ENCODE measurements around the gene KDM2B.

Gene KDM2B

GRCh38 chr12:121530600-121531355 is 50.0 kb downstream of the KDM2B start:
- peak overlapping the region; percentile 8 for H4K8ac ChIP-seq (ENCODE audit: low read length)
- peaks cover 9% of the 10 kb centered on the region for H3K4me1 ChIP-seq (ENCODE audit: control insufficient read depth, insufficient read depth, low read depth, low read length)
- no peak overlapping the region for H3K23ac ChIP-seq (ENCODE audit: low read length in 2 of 2)
- peak overlapping the region; percentile 11 for H2BK120ac ChIP-seq (ENCODE audit: low read depth, low read length)
- H3K18ac ChIP-seq (ENCODE audit: low read depth in 1 of 2, low read length in 2 of 2): peak overlapping the region; percentile 25 to 29
- no peak overlapping the region for H3K4ac ChIP-seq (ENCODE audit: low read depth in 1 of 2, low read length in 2 of 2)
- no peak overlapping the region for H3K4me3 ChIP-seq (ENCODE audit: insufficient read depth in 1 of 2, low read depth in 1 of 2, low read length in 2 of 2)
- no peaks in the 10 kb centered on the region for H3K79me1 ChIP-seq (replicated peaks; ENCODE audit: low read length, poor library complexity, severe bottlenecking)
- no peak overlapping the region for H2AK5ac ChIP-seq (ENCODE audit: low read length, severe bottlenecking)
- H2BK12ac ChIP-seq (ENCODE audit: low read length in 2 of 2): peak overlapping the region in 1 of 2 experiments; percentile 48
- H3K4me2 ChIP-seq (ENCODE audit: low read length, poor library complexity, severe bottlenecking): no peak overlapping the region
- no peak overlapping the region for H3K9ac ChIP-seq (ENCODE audit: low read length)
- no peak overlapping the region for H2BK5ac ChIP-seq (ENCODE audit: low read depth, low read length, poor library complexity, severe bottlenecking)
- H3K27ac ChIP-seq (ENCODE audit: low read length, poor library complexity, severe bottlenecking): no peak overlapping the region
- peak; percentile 74 for DNase-seq
- peaks cover 15 to 21% of the 10 kb centered on the region in 2 experiments for H3K36me3 ChIP-seq (ENCODE audit: control insufficient read depth in 1 of 2, insufficient read depth in 2 of 2, low read depth in 1 of 2, low read length in 2 of 2)
- H2BK15ac ChIP-seq (ENCODE audit: low read depth, poor library complexity, severe bottlenecking): peak overlapping the region; percentile 75
- no peaks in the 10 kb centered on the region for H3K9me3 ChIP-seq (ENCODE audit: control insufficient read depth, low read length)
- 73% methylated on average over 6 of the region's 6 CpGs for WGBS
- H2AFZ ChIP-seq (ENCODE audit: low read depth, low read length): no peak overlapping the region
- no peaks in the 10 kb centered on the region for H3K27me3 ChIP-seq (ENCODE audit: control insufficient read depth in 1 of 2, insufficient read depth in 1 of 2, low read length in 2 of 2)
- H3K14ac ChIP-seq (ENCODE audit: low read length in 2 of 2): no peak overlapping the region
- peak overlapping the region; percentile 4 for H4K91ac ChIP-seq (ENCODE audit: low read length)

- Histone ChIP-seq H3K18ac (ENCODE audit: low read depth in 1 of 2, low read length in 2 of 2) (no peak overlapping the region), H3K27ac (ENCODE audit: low read length, poor library complexity, severe bottlenecking) (no peak overlapping the region), H3K27me3 (ENCODE audit: control insufficient read depth in 1 of 2, insufficient read depth in 1 of 2, low read length in 2 of 2) (no peaks in the 10 kb centered on the region), H3K4me3 (ENCODE audit: insufficient read depth in 1 of 2, low read depth in 1 of 2, low read length in 2 of 2) (no peak overlapping the region), H3K4ac (ENCODE audit: low read depth in 1 of 2, low read length in 2 of 2) (no peak overlapping the region), H2BK5ac (ENCODE audit: low read depth, low read length, poor library complexity, severe bottlenecking) (no peak overlapping the region), H2BK120ac (ENCODE audit: low read depth, low read length) (no peak overlapping the region), H3K23ac (ENCODE audit: low read length in 2 of 2) (no peak overlapping the region), H3K4me2 (ENCODE audit: low read length, poor library complexity, severe bottlenecking) (no peak overlapping the region), H3K79me1 (replicated peaks; ENCODE audit: low read length, poor library complexity, severe bottlenecking) (no peaks in the 10 kb centered on the region), H2AFZ (ENCODE audit: low read depth, low read length) (no peak overlapping the region), H2AK5ac (ENCODE audit: low read length, severe bottlenecking) (no peak overlapping the region), H4K91ac (ENCODE audit: low read length) (no peak overlapping the region), H3K14ac (ENCODE audit: low read length in 2 of 2) (no peak overlapping the region), H3K9me3 (ENCODE audit: control insufficient read depth, low read length) (no peaks in the 10 kb centered on the region), H3K9ac (ENCODE audit: low read length) (no peak overlapping the region), H2BK15ac (ENCODE audit: low read depth, poor library complexity, severe bottlenecking) (no peak overlapping the region), H3K36me3 (ENCODE audit: control insufficient read depth in 1 of 2, insufficient read depth in 2 of 2, low read depth in 1 of 2, low read length in 2 of 2) (peaks cover 16 to 21% of the 10 kb centered on the region in 2 experiments), H3K4me1 (ENCODE audit: control insufficient read depth, insufficient read depth, low read depth, low read length) (peaks cover 6% of the 10 kb centered on the region), H4K8ac (ENCODE audit: low read length) (no peak overlapping the region), H2BK12ac (ENCODE audit: low read length in 2 of 2) (no peak overlapping the region)
- 94% methylated on average over 7 of the region's 7 CpGs for WGBS
- DNase-seq: no peak
Observed at GRCh38 chr12:121529184-121529583, 51.6 kb downstream of the KDM2B start.

DNA sequence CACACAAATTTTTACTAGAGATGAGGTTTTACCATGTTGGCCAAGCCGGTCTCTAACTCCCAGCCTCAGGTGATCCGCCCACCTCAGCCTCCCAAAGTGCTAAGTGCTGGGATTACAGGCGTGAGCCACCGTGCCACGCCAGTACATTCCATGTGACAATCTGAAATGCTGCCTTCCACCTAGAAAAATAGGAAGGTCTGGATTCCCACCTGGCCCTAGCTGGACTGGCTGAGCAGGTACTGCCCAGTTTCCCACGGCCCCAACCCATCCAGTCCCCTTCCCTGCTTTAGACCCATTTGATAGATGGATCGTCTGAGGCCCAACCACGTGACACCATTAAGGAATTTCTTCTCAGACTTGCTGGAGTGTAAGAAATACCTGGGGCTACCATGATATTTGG is 55.4 kb downstream of the KDM2B start:
- over 99% methylated on average over 8 of the region's 8 CpGs for WGBS
- no peak overlapping the region for H2BK120ac ChIP-seq (ENCODE audit: low read depth, low read length)
- no peak overlapping the region for H2BK12ac ChIP-seq (ENCODE audit: low read length in 2 of 2)
- no peak overlapping the region for H2AK5ac ChIP-seq (ENCODE audit: low read length, severe bottlenecking)
- peaks cover 1% of the 10 kb centered on the region for H3K79me1 ChIP-seq (replicated peaks; ENCODE audit: low read length, poor library complexity, severe bottlenecking)
- H3K27me3 ChIP-seq (ENCODE audit: control insufficient read depth in 1 of 2, insufficient read depth in 1 of 2, low read length in 2 of 2): no peaks in the 10 kb centered on the region
- no peak overlapping the region for H3K18ac ChIP-seq (ENCODE audit: low read depth in 1 of 2, low read length in 2 of 2)
- no peak overlapping the region for H3K4ac ChIP-seq (ENCODE audit: low read depth in 1 of 2, low read length in 2 of 2)
- H3K9me3 ChIP-seq (ENCODE audit: control insufficient read depth, low read length): no peaks in the 10 kb centered on the region
- H3K36me3 ChIP-seq (ENCODE audit: control insufficient read depth in 1 of 2, insufficient read depth in 2 of 2, low read depth in 1 of 2, low read length in 2 of 2): peaks cover 6 to 14% of the 10 kb centered on the region in 2 experiments
- H3K27ac ChIP-seq (ENCODE audit: low read length, poor library complexity, severe bottlenecking): no peak overlapping the region
- H4K91ac ChIP-seq (ENCODE audit: low read length): no peak overlapping the region
- H3K9ac ChIP-seq (ENCODE audit: low read length): no peak overlapping the region
- no peak overlapping the region for H3K14ac ChIP-seq (ENCODE audit: low read length in 2 of 2)
- H2AFZ ChIP-seq (ENCODE audit: low read depth, low read length): no peak overlapping the region
- no peak overlapping the region for H3K4me3 ChIP-seq (ENCODE audit: insufficient read depth in 1 of 2, low read depth in 1 of 2, low read length in 2 of 2)
- H3K4me1 ChIP-seq (ENCODE audit: control insufficient read depth, insufficient read depth, low read depth, low read length): no peaks in the 10 kb centered on the region
- H2BK5ac ChIP-seq (ENCODE audit: low read depth, low read length, poor library complexity, severe bottlenecking): no peak overlapping the region
- H4K8ac ChIP-seq (ENCODE audit: low read length): no peak overlapping the region
- H3K23ac ChIP-seq (ENCODE audit: low read length in 2 of 2): no peak overlapping the region
- no peak overlapping the region for H2BK15ac ChIP-seq (ENCODE audit: low read depth, poor library complexity, severe bottlenecking)
- no peak overlapping the region for H3K4me2 ChIP-seq (ENCODE audit: low read length, poor library complexity, severe bottlenecking)
- DNase-seq: no peak

GRCh38 chr12:121524196-121524916 is 56.5 kb downstream of the KDM2B start:
- DNase-seq: no peak
- Histone ChIP-seq H3K27ac (ENCODE audit: low read length, poor library complexity, severe bottlenecking) (no peak overlapping the region), H3K4ac (ENCODE audit: low read depth in 1 of 2, low read length in 2 of 2) (no peak overlapping the region), H2AFZ (ENCODE audit: low read depth, low read length) (no peak overlapping the region), H3K4me1 (ENCODE audit: control insufficient read depth, insufficient read depth, low read depth, low read length) (no peaks in the 10 kb centered on the region), H3K79me1 (replicated peaks; ENCODE audit: low read length, poor library complexity, severe bottlenecking) (peaks cover 1% of the 10 kb centered on the region), H4K8ac (ENCODE audit: low read length) (no peak overlapping the region), H3K9ac (ENCODE audit: low read length) (no peak overlapping the region), H2BK5ac (ENCODE audit: low read depth, low read length, poor library complexity, severe bottlenecking) (no peak overlapping the region), H3K4me2 (ENCODE audit: low read length, poor library complexity, severe bottlenecking) (no peak overlapping the region), H3K4me3 (ENCODE audit: insufficient read depth in 1 of 2, low read depth in 1 of 2, low read length in 2 of 2) (no peak overlapping the region), H2BK15ac (ENCODE audit: low read depth, poor library complexity, severe bottlenecking) (no peak overlapping the region), H3K9me3 (ENCODE audit: control insufficient read depth, low read length) (no peaks in the 10 kb centered on the region), H3K36me3 (ENCODE audit: control insufficient read depth in 1 of 2, insufficient read depth in 2 of 2, low read depth in 1 of 2, low read length in 2 of 2) (peaks cover 10 to 18% of the 10 kb centered on the region in 2 experiments), H3K18ac (ENCODE audit: low read depth in 1 of 2, low read length in 2 of 2) (peak overlapping the region in 1 of 2 experiments; percentile 55), H2AK5ac (ENCODE audit: low read length, severe bottlenecking) (no peak overlapping the region), H2BK120ac (ENCODE audit: low read depth, low read length) (no peak overlapping the region), H3K14ac (ENCODE audit: low read length in 2 of 2) (no peak overlapping the region), H3K27me3 (ENCODE audit: control insufficient read depth in 1 of 2, insufficient read depth in 1 of 2, low read length in 2 of 2) (no peaks in the 10 kb centered on the region), H4K91ac (ENCODE audit: low read length) (no peak overlapping the region), H3K23ac (ENCODE audit: low read length in 2 of 2) (peak overlapping the region in 1 of 2 experiments; percentile 0), H2BK12ac (ENCODE audit: low read length in 2 of 2) (no peak overlapping the region)
- WGBS: 52% methylated on average over 15 of the region's 16 CpGs
